ENCODE results near the gene NOLC1.

DNA sequence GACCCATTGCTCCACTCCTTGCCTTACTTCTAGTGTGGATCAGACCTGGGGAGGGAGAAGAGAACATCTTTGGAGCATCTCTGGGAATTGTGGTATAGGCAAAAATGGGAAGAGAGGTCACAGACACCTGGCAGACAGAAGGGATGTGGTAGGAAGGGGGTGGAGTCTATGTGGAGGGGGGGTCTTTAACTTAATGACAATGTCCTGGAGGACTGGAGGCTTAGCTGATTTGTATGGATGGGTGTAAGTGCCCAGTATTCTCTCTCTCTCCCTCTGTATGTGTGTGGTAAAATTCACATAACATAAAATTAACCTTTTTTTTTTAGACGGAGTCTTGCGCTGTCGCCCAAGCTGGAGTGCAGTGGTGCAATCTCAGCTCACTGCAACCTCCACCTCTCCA is 29.0 kb upstream of the NOLC1 start:
- TF ChIP-seq, protein P1, sequence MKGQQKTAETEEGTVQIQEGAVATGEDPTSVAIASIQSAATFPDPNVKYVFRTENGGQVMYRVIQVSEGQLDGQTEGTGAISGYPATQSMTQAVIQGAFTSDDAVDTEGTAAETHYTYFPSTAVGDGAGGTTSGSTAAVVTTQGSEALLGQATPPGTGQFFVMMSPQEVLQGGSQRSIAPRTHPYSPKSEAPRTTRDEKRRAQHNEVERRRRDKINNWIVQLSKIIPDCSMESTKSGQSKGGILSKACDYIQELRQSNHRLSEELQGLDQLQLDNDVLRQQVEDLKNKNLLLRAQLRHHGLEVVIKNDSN (CRISPR knock-in tag; IDR thresholded peaks at IDR 0.05): no peak
- TF ChIP-seq CTCF (IDR thresholded peaks at IDR 0.05): no peak
- no peak for TF ChIP-seq FOXJ3 (CRISPR knock-in tag; IDR thresholded peaks at IDR 0.05; ENCODE audit: borderline replicate concordance)
- no peak for TF ChIP-seq OVOL2 (CRISPR knock-in tag; IDR thresholded peaks at IDR 0.05; ENCODE audit: borderline replicate concordance)
- TF ChIP-seq JUN (CRISPR knock-in tag; IDR thresholded peaks at IDR 0.05): no peak
- TF ChIP-seq CREB1 (CRISPR knock-in tag; IDR thresholded peaks at IDR 0.05): no peak
- TF ChIP-seq, protein P2, sequence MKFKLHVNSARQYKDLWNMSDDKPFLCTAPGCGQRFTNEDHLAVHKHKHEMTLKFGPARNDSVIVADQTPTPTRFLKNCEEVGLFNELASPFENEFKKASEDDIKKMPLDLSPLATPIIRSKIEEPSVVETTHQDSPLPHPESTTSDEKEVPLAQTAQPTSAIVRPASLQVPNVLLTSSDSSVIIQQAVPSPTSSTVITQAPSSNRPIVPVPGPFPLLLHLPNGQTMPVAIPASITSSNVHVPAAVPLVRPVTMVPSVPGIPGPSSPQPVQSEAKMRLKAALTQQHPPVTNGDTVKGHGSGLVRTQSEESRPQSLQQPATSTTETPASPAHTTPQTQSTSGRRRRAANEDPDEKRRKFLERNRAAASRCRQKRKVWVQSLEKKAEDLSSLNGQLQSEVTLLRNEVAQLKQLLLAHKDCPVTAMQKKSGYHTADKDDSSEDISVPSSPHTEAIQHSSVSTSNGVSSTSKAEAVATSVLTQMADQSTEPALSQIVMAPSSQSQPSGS (CRISPR knock-in tag; IDR thresholded peaks at IDR 0.05; ENCODE audit: borderline replicate concordance, low read depth): no peak
- TF ChIP-seq, protein P3, sequence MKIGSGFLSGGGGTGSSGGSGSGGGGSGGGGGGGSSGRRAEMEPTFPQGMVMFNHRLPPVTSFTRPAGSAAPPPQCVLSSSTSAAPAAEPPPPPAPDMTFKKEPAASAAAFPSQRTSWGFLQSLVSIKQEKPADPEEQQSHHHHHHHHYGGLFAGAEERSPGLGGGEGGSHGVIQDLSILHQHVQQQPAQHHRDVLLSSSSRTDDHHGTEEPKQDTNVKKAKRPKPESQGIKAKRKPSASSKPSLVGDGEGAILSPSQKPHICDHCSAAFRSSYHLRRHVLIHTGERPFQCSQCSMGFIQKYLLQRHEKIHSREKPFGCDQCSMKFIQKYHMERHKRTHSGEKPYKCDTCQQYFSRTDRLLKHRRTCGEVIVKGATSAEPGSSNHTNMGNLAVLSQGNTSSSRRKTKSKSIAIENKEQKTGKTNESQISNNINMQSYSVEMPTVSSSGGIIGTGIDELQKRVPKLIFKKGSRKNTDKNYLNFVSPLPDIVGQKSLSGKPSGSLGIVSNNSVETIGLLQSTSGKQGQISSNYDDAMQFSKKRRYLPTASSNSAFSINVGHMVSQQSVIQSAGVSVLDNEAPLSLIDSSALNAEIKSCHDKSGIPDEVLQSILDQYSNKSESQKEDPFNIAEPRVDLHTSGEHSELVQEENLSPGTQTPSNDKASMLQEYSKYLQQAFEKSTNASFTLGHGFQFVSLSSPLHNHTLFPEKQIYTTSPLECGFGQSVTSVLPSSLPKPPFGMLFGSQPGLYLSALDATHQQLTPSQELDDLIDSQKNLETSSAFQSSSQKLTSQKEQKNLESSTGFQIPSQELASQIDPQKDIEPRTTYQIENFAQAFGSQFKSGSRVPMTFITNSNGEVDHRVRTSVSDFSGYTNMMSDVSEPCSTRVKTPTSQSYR (CRISPR knock-in tag; IDR thresholded peaks at IDR 0.05): no peak
- no peak for TF ChIP-seq MAX (CRISPR knock-in tag; IDR thresholded peaks at IDR 0.05)
- no peak for TF ChIP-seq IRF2 (CRISPR knock-in tag; IDR thresholded peaks at IDR 0.05; ENCODE audit: borderline replicate concordance, low read depth)
- no peak for TF ChIP-seq E2F4 (CRISPR knock-in tag; IDR thresholded peaks at IDR 0.05; ENCODE audit: borderline replicate concordance, low read depth)
- TF ChIP-seq, protein P4, sequence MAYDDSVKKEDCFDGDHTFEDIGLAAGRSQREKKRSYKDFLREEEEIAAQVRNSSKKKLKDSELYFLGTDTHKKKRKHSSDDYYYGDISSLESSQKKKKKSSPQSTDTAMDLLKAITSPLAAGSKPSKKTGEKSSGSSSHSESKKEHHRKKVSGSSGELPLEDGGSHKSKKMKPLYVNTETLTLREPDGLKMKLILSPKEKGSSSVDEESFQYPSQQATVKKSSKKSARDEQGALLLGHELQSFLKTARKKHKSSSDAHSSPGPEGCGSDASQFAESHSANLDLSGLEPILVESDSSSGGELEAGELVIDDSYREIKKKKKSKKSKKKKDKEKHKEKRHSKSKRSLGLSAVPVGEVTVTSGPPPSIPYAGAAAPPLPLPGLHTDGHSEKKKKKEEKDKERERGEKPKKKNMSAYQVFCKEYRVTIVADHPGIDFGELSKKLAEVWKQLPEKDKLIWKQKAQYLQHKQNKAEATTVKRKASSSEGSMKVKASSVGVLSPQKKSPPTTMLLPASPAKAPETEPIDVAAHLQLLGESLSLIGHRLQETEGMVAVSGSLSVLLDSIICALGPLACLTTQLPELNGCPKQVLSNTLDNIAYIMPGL (CRISPR knock-in tag; IDR thresholded peaks at IDR 0.05): no peak
- TF ChIP-seq, protein P5, sequence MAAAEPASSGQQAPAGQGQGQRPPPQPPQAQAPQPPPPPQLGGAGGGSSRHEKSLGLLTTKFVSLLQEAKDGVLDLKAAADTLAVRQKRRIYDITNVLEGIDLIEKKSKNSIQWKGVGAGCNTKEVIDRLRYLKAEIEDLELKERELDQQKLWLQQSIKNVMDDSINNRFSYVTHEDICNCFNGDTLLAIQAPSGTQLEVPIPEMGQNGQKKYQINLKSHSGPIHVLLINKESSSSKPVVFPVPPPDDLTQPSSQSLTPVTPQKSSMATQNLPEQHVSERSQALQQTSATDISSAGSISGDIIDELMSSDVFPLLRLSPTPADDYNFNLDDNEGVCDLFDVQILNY (CRISPR knock-in tag; IDR thresholded peaks at IDR 0.05): no peak
- TF ChIP-seq ESRRA (CRISPR knock-in tag; IDR thresholded peaks at IDR 0.05; ENCODE audit: borderline replicate concordance): no peak
